Measurements from ENCODE around the gene COPS9.

COPS9 gene

DNA sequence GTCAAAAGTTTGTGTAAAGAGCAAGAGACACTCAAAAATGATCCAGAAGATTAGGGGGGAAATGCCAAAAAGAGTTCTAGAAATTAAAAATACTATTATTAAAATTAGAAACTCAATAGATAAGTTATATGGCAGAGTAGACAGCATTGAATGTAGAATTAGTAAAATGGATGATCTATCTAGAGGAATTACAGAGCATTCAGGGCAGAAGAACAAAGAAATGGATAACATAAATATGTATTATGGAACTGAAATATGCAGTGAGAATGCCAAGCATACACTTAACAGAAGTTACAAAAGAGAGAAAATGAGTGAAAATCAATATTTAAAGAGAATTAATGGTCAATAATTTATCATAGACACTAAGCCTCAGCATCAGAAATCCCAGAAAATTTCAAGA lies 49.5 kb downstream of the COPS9 start:
- no peak overlapping the region for H3K4me3 ChIP-seq (ENCODE audit: low read length)
- no peaks in the 10 kb centered on the region; the same call in 1 of the 2 replicates for H3K4me1 ChIP-seq (ENCODE audit: insufficient read depth, low read length)
- H3K36me3 ChIP-seq (ENCODE audit: insufficient read depth, low read depth, low read length), result no peaks in the 10 kb centered on the region
- no peak overlapping the region for H3K27ac ChIP-seq (ENCODE audit: low read length)
- peaks cover 13% of the 10 kb centered on the region for H3K9me3 ChIP-seq (ENCODE audit: insufficient read depth, low read depth, low read length)
- H3K9ac ChIP-seq (ENCODE audit: low read depth, low read length), result no peak overlapping the region
- no peaks in the 10 kb centered on the region for H3K27me3 ChIP-seq (ENCODE audit: insufficient read depth, low read length)

Measured in iPS-20b (cell line).